Right lobe of liver (tissue), 4 donors: ENCODE data around the gene IBSP.

Experiments used
- POLR2A ChIP-seq: fragments of 450-650 bp; IDR thresholded peaks from one replicate; pipeline ENCODE4 v1.6.1; 2017; ENCODE audit warnings: antibody characterized with exemption, mild to moderate bottlenecking
- TF ChIP-seq, protein P1 (sequence below), 4 donors: fragments of 200-600 bp in 3 of 4; fragments of 450-650 bp in 1 of 4; IDR thresholded peaks; one replicate each; pipeline versions ENCODE4 v1.5.1 to v1.8.0; 2016 to 2022; ENCODE audit warnings: antibody characterized with exemption in 4 of 4, mild to moderate bottlenecking in 2 of 4
- donor health status: DM: no; HTN: no; CAD: no.
- donor health status: DM: no; HTN: no; CAD: no.
- donor health status: DM: no; HTN: yes; CAD: no.

DNA sequence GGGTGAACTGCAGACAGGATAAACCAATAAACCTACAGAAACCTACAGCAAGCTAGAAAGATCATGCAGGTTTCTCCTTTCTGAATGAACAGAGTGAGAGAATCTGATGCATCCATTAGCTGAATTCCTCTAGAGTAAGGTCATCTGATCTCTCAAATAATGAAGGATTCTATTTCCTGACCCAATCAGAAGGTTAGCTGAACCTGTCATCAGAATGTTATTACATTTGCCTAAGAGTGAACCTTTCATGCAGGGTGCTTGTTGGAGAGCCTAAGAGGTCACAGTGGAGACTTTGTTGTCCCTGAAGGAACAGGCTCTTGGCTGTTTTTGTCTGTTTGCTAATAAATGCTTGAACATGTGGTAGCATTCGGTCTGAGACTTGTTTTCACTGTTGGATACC, 57.5 kb downstream of the IBSP start:
- TF ChIP-seq, protein P1, sequence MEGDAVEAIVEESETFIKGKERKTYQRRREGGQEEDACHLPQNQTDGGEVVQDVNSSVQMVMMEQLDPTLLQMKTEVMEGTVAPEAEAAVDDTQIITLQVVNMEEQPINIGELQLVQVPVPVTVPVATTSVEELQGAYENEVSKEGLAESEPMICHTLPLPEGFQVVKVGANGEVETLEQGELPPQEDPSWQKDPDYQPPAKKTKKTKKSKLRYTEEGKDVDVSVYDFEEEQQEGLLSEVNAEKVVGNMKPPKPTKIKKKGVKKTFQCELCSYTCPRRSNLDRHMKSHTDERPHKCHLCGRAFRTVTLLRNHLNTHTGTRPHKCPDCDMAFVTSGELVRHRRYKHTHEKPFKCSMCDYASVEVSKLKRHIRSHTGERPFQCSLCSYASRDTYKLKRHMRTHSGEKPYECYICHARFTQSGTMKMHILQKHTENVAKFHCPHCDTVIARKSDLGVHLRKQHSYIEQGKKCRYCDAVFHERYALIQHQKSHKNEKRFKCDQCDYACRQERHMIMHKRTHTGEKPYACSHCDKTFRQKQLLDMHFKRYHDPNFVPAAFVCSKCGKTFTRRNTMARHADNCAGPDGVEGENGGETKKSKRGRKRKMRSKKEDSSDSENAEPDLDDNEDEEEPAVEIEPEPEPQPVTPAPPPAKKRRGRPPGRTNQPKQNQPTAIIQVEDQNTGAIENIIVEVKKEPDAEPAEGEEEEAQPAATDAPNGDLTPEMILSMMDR (IDR thresholded peaks at IDR 0.05), result no peak
- TF ChIP-seq POLR2A, result no peak
